Loucy (cell line): ENCODE results near the gene C4BPB.
"Not testable (repeated sequence)": the region's sequence is repeated elsewhere in the genome, so short reads cannot be mapped to it uniquely, and the experiment has no call there.

Experiments
- H2AFZ ChIP-seq: fragments of 200-600 bp; sonication (generic); 2 replicates; pipeline ENCODE4 v1.6.0; 2016; ENCODE audit warnings: antibody characterized with exemption, mild to moderate bottlenecking, low read length, moderate library complexity
- H3F3A ChIP-seq: fragments of 200-600 bp; 2 replicates; pipeline ENCODE4 v1.6.0; 2016; ENCODE audit warnings: antibody characterized with exemption, low read depth, mild to moderate bottlenecking
- H3K27me3 ChIP-seq: fragments of 200-600 bp; sonication (generic); 2 replicates; pipeline ENCODE4 v1.6.1; 2014; ENCODE audit warnings: low read length, mild to moderate bottlenecking; ENCODE audit not compliant: insufficient read depth, poor library complexity, severe bottlenecking
- H3K36me3 ChIP-seq: fragments of 200-600 bp; sonication (generic); 2 replicates; pipeline ENCODE4 v1.6.1; 2016; ENCODE audit warnings: low read length; ENCODE audit not compliant: insufficient read depth
- H3K4me1 ChIP-seq: fragments of 200-600 bp; sonication (generic); 2 replicates; pipeline ENCODE4 v1.5.1; 2014; ENCODE audit warnings: low read length, mild to moderate bottlenecking; ENCODE audit not compliant: insufficient read depth, poor library complexity, severe bottlenecking
- H3K4me2 ChIP-seq: fragments of 200-600 bp; sonication (generic); 2 replicates; pipeline ENCODE4 v1.6.0; 2014; ENCODE audit warnings: antibody characterized with exemption, low read length, low read depth, mild to moderate bottlenecking; ENCODE audit not compliant: poor library complexity, severe bottlenecking
- H3K4me3 ChIP-seq: fragments of 200-600 bp; sonication (generic); 2 replicates; pipeline ENCODE4 v1.5.1; 2014; ENCODE audit warnings: low read length, mild to moderate bottlenecking, mixed read lengths; ENCODE audit not compliant: poor library complexity, severe bottlenecking
- H3K79me2 ChIP-seq: fragments of 200-600 bp; sonication (generic); 2 replicates; pipeline ENCODE4 v1.6.1; 2014; ENCODE audit warnings: low read length; ENCODE audit not compliant: insufficient read depth
- H3K9ac ChIP-seq: fragments of 200-600 bp; sonication (generic); 2 replicates; pipeline ENCODE4 v1.6.0; 2014; ENCODE audit warnings: mild to moderate bottlenecking, low read depth, low read length, moderate library complexity; ENCODE audit not compliant: poor library complexity, severe bottlenecking
- H3K9me2 ChIP-seq: fragments of 200-600 bp; sonication (generic); replicated peaks from 2 replicates; pipeline ENCODE4 v1.6.1; 2016; ENCODE audit warnings: low read depth, low read length, mixed read lengths
- H3K9me3 ChIP-seq: fragments of 200-600 bp; sonication (generic); 2 replicates; pipeline ENCODE4 v1.6.1; 2014; ENCODE audit warnings: mild to moderate bottlenecking, antibody characterized with exemption, low read length, low read depth; ENCODE audit not compliant: insufficient read depth
- H4K20me1 ChIP-seq: fragments of 200-600 bp; sonication (generic); 2 replicates; pipeline ENCODE4 v1.6.0; 2014; ENCODE audit warnings: antibody characterized with exemption, low read length, mild to moderate bottlenecking; ENCODE audit not compliant: insufficient read depth, poor library complexity, severe bottlenecking
- CTCF ChIP-seq: fragments of 200-600 bp; sonication (generic); conservative IDR thresholded peaks from 2 replicates; pipeline ENCODE4 v1.5.1; 2014; ENCODE audit warnings: mild to moderate bottlenecking, antibody characterized with exemption, low read length
- EZH2phosphoT487 ChIP-seq: fragments of 200-600 bp; IDR thresholded peaks from 2 replicates; pipeline ENCODE4 v1.6.1; 2018; ENCODE audit warnings: antibody characterized with exemption, mild to moderate bottlenecking, moderate library complexity, borderline replicate concordance

C4BPB gene

GRCh38 chr1:207088701-207089626 is at the start of gene C4BPB:
Gene C4BPB, plus strand, starts transcription at chr1:207088860. Its CDS starts 672 bp downstream, at chr1:207089532.
- no peaks in the 10 kb centered on the region for H3F3A ChIP-seq
- no peaks in the 10 kb centered on the region for H3K27me3 ChIP-seq
- H4K20me1 ChIP-seq, result no peaks in the 10 kb centered on the region
- no peak within 1 kb of the TSS for H2AFZ ChIP-seq
- TF ChIP-seq CTCF (no peak), EZH2phosphoT487 (no peak)
- H3K4me1 ChIP-seq, result no peaks in the 10 kb centered on the region
- no peak within 1 kb of the TSS for H3K4me3 ChIP-seq
- no peaks in the 10 kb centered on the region for H3K9me2 ChIP-seq
- no peak within 1 kb of the TSS for H3K9ac ChIP-seq
- H3K9me3 ChIP-seq, result no peaks in the 10 kb centered on the region
- H3K79me2 ChIP-seq, result no peaks in the 10 kb centered on the region
- no peak within 1 kb of the TSS for H3K4me2 ChIP-seq
- no peaks in the 10 kb centered on the region for H3K36me3 ChIP-seq

GRCh38 chr1:207039380-207040180 is 49.1 kb upstream of the C4BPB start:
- no peak overlapping the region for H3K4me2 ChIP-seq
- no peaks in the 10 kb centered on the region for H3K79me2 ChIP-seq
- TF ChIP-seq EZH2phosphoT487 (no peak), CTCF (no peak)
- H2AFZ ChIP-seq, result no peak overlapping the region
- H3K9me3 ChIP-seq, result no peaks in the 10 kb centered on the region
- no peaks in the 10 kb centered on the region for H3K4me1 ChIP-seq
- H3K9me2 ChIP-seq, result no peaks in the 10 kb centered on the region
- H3K4me3 ChIP-seq, result no peak overlapping the region
- H3K36me3 ChIP-seq, result no peaks in the 10 kb centered on the region
- H3K27me3 ChIP-seq, result peaks cover 15% of the 10 kb centered on the region
- no peaks in the 10 kb centered on the region for H3F3A ChIP-seq
- no peak overlapping the region for H3K9ac ChIP-seq
- H4K20me1 ChIP-seq, result no peaks in the 10 kb centered on the region

- Histone ChIP-seq H2AFZ (no peak overlapping the region), H3K79me2 (no peaks in the 10 kb centered on the region), H3K36me3 (no peaks in the 10 kb centered on the region), H3K9me3 (no peaks in the 10 kb centered on the region), H3K27me3 (peaks cover 15% of the 10 kb centered on the region), H4K20me1 (no peaks in the 10 kb centered on the region), H3K9me2 (no peaks in the 10 kb centered on the region), H3K4me3 (no peak overlapping the region), H3K9ac (no peak overlapping the region), H3K4me1 (no peaks in the 10 kb centered on the region), H3K4me2 (no peak overlapping the region), H3F3A (no peaks in the 10 kb centered on the region)
- no peak for TF ChIP-seq EZH2phosphoT487
- no peak for TF ChIP-seq CTCF
Observed at GRCh38 chr1:207040181-207040533, 48.5 kb upstream of the C4BPB start.

- not testable (repeated sequence) for H3K9me2 ChIP-seq, H3K4me2 ChIP-seq, H4K20me1 ChIP-seq, H2AFZ ChIP-seq, H3F3A ChIP-seq, H3K4me1 ChIP-seq, H3K9me3 ChIP-seq, H3K36me3 ChIP-seq, H3K79me2 ChIP-seq, H3K4me3 ChIP-seq, H3K9ac ChIP-seq
- H3K27me3 ChIP-seq, result peaks cover 15% of the 10 kb centered on the region
Observed at GRCh38 chr1:207041397-207041796, 47.3 kb upstream of the C4BPB start.
